SK-N-SH (cell line): ENCODE measurements around the gene WARS2.

ENCODE experiments used
- EP300 ChIP-seq, 2 experiments: IDR thresholded peaks; 2 replicates each; pipeline versions ENCODE4 v1.4.0 to v1.6.1; 2012; ENCODE audit warnings: borderline replicate concordance in 1 of 2, low read depth in 1 of 2, low read length in 1 of 2
- FOXM1 ChIP-seq: IDR thresholded peaks from 2 replicates; pipeline ENCODE4 v1.4.0; 2012; ENCODE audit warnings: low read depth, mild to moderate bottlenecking
- POLR2AphosphoS5 ChIP-seq: IDR thresholded peaks from 2 replicates; pipeline ENCODE4 v1.6.1; 2012; ENCODE audit warnings: low read depth, low read length
- SMC3 ChIP-seq: IDR thresholded peaks from 2 replicates; pipeline ENCODE4 v1.6.1; 2012; ENCODE audit warnings: low read depth, low read length, improper control_type of control experiment
- TAF1 ChIP-seq: IDR thresholded peaks from 2 replicates; pipeline ENCODE4 v1.6.1; 2012; ENCODE audit warnings: low read depth, mild to moderate bottlenecking, low read length, moderate library complexity, borderline replicate concordance
- TF ChIP-seq, protein P1 (sequence below): IDR thresholded peaks from 2 replicates; pipeline ENCODE4 v1.4.0; 2012; ENCODE audit warnings: low read depth, borderline replicate concordance
- TF ChIP-seq, protein P2 (sequence below): fragments of 200-600 bp; sonication (generic); IDR thresholded peaks from 2 replicates; pipeline ENCODE4 v1.6.1; 2017; ENCODE audit warnings: antibody characterized with exemption, mild to moderate bottlenecking, moderate library complexity

DNA sequence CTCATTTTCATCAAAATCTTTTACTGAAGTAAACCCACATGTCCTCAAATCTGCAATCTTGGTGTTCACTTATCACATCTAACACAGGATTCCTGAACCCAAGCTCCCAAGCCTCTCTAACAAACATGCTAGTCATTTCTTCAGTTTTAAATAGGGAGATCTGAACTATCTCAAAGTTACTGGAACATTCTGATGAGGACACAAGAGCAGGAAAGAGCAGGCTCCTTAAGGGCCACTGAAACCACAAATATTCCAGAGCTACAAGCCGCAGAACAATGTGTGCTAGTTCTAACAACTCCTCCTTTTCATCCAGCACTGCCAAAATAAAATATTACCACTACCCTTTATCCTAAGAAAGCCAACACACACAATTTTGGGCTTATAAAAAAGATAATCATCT, 38.9 kb downstream of the WARS2 start:
- TF ChIP-seq POLR2AphosphoS5 (no peak), SMC3 (no peak), EP300 (IDR thresholded peaks at IDR 0.05; ENCODE audit: borderline replicate concordance in 1 of 2, low read depth in 1 of 2, low read length in 1 of 2) (no peak), TAF1 (no peak), FOXM1 (no peak)
- TF ChIP-seq, protein P1, sequence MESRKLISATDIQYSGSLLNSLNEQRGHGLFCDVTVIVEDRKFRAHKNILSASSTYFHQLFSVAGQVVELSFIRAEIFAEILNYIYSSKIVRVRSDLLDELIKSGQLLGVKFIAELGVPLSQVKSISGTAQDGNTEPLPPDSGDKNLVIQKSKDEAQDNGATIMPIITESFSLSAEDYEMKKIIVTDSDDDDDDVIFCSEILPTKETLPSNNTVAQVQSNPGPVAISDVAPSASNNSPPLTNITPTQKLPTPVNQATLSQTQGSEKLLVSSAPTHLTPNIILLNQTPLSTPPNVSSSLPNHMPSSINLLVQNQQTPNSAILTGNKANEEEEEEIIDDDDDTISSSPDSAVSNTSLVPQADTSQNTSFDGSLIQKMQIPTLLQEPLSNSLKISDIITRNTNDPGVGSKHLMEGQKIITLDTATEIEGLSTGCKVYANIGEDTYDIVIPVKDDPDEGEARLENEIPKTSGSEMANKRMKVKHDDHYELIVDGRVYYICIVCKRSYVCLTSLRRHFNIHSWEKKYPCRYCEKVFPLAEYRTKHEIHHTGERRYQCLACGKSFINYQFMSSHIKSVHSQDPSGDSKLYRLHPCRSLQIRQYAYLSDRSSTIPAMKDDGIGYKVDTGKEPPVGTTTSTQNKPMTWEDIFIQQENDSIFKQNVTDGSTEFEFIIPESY: no peak
- TF ChIP-seq, protein P2, sequence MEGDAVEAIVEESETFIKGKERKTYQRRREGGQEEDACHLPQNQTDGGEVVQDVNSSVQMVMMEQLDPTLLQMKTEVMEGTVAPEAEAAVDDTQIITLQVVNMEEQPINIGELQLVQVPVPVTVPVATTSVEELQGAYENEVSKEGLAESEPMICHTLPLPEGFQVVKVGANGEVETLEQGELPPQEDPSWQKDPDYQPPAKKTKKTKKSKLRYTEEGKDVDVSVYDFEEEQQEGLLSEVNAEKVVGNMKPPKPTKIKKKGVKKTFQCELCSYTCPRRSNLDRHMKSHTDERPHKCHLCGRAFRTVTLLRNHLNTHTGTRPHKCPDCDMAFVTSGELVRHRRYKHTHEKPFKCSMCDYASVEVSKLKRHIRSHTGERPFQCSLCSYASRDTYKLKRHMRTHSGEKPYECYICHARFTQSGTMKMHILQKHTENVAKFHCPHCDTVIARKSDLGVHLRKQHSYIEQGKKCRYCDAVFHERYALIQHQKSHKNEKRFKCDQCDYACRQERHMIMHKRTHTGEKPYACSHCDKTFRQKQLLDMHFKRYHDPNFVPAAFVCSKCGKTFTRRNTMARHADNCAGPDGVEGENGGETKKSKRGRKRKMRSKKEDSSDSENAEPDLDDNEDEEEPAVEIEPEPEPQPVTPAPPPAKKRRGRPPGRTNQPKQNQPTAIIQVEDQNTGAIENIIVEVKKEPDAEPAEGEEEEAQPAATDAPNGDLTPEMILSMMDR: no peak
